ENCODE results near the gene BNIP3.
"Not testable (repeated sequence)": the region's sequence is repeated elsewhere in the genome, so short reads cannot be mapped to it uniquely, and the experiment has no call there.

Gene BNIP3

DNA sequence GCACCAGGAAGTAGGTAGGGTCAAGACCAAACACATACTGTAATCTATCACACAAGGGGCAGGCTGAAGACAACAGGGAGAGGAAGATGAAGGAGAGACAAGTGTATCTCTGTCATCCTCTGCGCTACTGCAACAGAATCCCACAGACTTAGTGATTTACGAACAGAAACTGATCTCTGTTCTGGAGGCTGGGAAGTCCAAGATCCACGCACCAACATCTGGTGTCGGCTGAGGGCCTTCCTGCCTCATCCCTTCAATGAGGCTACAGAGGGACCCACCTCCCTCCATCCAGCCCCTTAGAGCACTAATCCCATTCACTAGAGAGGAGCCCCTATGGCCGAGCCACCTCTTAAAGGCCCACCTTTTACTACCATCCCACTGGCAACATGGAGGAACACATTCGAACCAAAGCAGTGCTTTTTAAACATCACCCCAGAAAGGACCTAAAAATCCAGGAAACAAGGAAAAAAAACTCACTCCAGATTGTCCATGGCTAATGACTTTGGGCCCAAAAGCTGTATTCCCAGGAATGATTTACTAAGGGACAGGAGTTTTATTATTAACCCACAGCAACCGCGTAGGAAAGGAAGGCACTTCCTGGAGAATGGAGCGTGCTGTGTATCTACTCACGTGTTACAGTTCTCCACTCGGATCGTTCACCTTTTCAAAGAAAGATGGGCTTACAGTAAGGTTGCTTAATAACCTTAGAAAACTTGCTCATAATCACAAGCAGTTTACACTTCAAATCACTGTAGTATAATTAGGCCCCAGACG is 4.2 kb downstream of the BNIP3 start:
- DNase-seq (ENCODE audit: low read depth) = no peak

DNA sequence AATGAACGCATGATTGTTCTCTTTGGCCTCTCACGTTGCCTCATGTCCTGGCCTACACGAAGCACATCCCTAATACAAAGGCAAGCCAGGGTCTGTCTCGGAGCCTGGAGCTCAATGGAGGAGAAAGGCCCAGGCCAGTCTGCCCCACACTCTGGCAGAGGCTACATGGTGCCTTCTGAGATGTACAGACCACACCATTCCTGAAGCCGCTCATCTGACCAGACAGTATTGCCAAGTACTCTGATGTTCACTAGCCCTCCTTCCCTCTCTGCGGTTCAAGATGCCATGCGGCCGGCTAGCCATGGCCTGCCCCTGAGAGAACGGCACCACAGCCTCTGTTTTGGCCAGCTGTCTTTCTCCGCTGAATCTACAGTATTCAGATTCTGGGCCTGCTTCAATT is 5.9 kb downstream of the BNIP3 start:
- no peak for DNase-seq (ENCODE audit: low read depth)

DNA sequence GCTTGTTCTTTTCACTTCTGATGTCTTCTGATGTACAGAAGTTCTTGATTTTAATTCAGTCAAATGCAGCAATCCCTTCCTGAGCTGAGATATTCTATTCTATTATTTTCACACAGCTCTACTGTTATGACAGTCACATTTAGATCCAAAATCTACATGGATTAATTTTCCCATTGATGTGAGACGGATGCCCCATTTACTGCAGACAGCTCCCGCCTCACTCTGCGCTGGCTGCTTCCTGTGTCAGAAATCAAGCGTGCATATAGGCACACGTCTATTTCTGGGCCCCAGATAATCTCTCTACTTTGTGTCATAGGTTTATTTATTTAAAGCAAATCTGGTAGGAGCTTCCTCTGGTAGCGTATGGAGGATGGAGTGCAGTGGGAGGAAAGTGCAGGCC is 6.7 kb downstream of the BNIP3 start:
- DNase-seq (ENCODE audit: low read depth) = no peak

DNA sequence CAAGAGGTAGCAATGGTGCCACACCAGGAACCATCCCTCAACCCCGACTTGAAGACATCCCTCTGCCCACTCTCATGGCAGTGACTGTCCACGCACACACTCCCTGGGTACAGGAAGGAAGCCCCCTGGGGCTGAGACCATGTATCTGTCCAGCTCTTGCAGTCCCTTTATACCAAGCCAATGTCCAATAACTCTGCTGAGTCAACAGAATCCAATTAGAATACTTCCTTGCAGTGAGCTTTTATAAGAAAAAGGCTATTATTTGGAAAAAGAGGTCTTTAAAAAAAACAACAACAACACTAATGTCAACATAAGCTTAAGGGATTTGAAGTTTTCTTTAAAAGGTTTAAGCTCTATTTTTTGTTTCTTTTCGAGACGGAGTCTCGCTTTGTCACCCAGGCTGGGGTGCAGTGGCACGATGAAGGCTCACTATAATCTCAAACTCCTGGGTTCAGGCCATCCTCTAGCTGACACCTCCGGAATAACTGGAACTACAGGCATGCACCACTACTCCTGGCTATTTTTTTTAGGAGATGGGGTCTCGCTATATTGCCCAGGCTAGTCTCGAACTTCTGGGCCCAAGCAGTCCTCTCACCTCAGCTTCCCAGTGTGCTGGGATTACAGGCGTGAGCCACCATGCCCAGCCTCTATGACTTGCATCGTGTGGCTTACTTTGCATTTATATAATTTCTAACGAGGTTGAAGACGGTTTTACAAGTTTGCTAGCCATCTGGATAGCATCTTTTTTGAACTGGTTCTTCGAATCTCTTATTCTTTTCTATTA is 7.5 kb downstream of the BNIP3 start:
- DNase-seq (ENCODE audit: low read depth) = no peak

DNA sequence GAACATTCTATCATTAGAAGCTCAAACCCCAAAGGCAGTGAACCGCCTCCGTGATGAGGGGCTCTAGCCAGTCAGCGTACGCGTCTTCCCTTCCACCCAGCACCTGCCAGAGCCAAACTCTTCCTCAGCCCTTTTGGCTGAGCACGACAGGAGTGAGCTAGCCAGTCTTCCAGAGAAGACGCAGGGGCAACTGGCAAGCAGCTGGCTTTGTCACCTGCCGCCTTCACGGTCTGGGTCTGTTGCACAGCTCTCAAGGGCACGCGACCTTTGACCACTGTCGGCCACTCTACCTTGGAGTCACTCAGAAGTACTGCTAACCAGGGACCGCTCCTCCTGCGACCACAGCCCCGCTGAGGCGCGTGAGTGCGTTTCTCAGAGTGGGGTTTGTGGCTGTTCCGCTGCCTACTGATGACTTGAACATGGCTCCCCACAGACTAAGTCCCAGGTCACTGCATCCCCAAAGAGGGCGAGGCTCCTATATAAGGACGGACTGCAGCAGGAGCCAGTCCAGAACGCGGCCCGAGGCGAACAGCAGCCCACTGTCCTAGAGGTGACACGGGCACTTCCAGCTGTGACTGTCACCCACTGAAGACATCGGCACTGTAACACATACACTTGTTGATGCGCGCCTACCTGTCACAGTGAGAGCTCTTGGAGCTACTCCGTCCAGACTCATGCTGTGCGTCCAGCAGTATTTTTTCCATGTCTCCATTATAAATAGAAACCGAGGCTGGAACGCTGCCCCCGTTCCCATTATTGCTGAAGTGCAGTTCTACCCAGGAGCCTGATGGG is 8.4 kb downstream of the BNIP3 start:
- no peak for DNase-seq (ENCODE audit: low read depth)

GRCh38 chr10:131972474-131973071 is 9.2 kb downstream of the BNIP3 start:
- DNase-seq (ENCODE audit: low read depth) = peak; percentile 51

GRCh38 chr10:131971591-131971990 is 10.1 kb downstream of the BNIP3 start:
- no peak for DNase-seq (ENCODE audit: low read depth)

DNA sequence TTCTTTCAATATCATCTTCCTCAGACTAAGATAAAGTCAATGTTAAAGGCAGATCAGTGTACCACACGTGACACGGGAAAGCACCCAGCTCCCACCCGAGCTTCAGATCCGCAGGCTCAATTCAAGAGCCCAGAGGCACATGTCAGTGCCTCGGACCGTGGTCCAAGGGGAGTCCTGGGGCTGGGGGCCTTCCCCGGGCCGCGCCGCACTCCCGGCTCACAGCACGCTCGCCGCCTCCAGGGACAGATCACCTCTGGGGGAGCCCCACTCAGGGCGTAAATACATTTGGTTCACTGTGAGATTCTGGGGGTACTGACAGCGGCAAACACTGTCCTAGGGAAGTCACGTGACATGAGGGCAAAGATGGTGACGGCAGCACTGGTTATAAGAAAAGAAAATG is 10.8 kb downstream of the BNIP3 start:
- no peak for DNase-seq (ENCODE audit: low read depth)

DNA sequence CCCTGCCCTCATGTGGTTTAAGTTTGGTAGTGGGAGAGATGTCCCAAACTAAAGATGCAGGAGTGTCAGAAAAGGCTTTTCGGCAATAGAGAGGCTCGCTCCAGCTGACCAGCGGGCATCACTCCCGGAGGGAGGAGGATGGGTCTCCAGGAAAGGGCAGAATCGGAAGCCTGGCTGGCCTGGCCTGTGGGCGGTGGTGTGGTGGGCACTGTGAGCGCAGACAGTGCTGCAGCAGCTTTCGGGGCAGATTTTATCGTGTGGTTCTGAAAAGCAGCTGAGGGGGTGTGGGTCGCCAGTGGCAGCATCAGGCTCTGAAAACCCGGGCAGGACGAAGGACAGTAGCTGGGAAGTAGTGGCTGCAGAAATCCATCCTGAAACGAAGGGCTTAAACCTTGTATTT is 12.8 kb downstream of the BNIP3 start:
- no peak for DNase-seq (ENCODE audit: low read depth)

DNA sequence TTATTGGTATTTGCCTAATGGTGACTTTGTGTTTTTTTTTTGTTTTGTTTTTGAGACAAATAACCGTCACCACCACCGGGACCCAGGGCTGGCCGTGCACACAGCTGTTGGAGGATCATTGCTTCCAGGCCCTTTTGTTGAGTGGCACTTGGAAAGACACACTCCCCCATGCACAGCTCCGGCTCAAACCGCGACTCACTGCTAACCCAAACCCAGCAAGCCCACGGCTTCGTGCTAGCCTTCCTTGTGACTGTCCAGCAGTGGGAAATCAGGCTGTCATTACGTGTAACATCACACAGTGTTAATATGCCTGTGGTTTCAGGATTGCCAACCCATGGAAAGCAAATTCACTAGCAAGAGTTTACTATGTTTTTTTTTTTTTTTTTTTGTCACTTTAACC is 17.4 kb downstream of the BNIP3 start:
- no peak for DNase-seq (ENCODE audit: low read depth)

- DNase-seq (ENCODE audit: low read depth) = no peak
Observed at GRCh38 chr10:131963811-131964210, 17.9 kb downstream of the BNIP3 start.

GRCh38 chr10:131963350-131963749 is 18.4 kb downstream of the BNIP3 start:
- no peak for DNase-seq (ENCODE audit: low read depth)

DNA sequence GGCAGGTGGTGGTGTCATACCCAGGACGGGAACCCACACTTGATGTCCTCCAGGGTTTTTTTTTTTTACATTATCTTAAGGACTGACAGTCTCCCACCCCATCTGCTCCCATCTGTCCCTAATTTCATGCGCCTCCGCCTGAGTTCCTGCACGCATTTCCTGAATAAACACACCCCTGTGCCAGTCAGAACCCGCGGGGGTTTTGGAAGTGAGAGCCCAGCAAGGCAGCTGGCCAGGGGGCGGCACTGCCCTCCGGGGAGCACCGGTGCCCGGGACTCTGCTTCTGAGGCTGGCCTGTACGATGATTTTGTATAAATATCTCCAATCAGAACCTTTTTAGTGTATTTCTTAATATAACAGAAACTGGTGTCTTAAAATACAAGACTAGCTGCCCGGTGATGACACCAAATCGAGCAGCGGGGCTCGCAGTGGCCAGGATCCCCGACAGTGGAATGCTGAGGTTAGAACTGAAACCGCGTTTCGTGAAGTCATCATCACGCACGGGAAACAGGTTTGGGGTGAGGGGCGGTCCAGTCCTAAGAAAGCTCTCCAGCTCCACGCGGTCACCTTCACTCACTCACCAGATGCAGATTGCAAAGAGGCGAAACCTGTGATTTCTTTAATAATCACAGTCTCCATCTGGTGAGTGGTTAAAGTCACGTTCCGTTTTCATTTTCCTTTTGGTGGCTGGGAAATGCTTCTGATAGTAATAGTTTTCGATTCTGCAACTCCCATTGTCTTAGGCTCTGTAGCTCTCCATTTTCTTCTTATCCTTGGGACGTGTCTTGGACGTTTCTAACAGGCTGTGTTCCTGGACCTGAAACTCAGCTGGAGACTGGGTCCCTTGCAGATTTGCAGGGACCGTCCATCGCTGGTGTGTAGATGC is 19.7 kb downstream of the BNIP3 start:
- DNase-seq (ENCODE audit: low read depth) = peak; percentile 59

- no peak for DNase-seq (ENCODE audit: low read depth)
Observed at GRCh38 chr10:131961047-131961776, 20.5 kb downstream of the BNIP3 start.

- DNase-seq (ENCODE audit: low read depth) = no peak
Observed at GRCh38 chr10:131960631-131961046, 21.1 kb downstream of the BNIP3 start.

- DNase-seq (ENCODE audit: low read depth) = no peak
Observed at GRCh38 chr10:131959841-131960240, 21.9 kb downstream of the BNIP3 start.

DNA sequence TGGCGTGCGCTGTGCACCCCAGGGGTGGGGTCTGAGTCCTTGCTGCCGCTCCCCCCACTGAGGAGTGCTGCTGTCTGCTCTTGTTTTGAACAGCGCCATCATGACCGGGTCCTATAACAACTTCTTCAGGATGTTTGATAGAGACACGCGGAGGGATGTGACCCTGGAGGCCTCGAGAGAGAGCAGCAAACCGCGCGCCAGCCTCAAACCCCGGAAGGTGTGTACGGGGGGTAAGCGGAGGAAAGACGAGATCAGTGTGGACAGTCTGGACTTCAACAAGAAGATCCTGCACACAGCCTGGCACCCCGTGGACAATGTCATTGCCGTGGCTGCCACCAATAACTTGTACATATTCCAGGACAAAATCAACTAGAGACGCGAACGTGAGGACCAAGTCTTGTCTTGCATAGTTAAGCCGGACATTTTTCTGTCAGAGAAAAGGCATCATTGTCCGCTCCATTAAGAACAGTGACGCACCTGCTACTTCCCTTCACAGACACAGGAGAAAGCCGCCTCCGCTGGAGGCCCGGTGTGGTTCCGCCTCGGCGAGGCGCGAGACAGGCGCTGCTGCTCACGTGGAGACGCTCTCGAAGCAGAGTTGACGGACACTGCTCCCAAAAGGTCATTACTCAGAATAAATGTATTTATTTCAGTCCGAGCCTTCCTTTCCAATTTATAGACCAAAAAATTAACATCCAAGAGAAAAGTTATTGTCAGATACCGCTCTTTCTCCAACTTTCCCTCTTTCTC is 26.0 kb downstream of the BNIP3 start:
- no peak for DNase-seq (ENCODE audit: low read depth)

GRCh38 chr10:131954356-131954965 is 27.3 kb downstream of the BNIP3 start:
- no peak for DNase-seq (ENCODE audit: low read depth)

- not testable (repeated sequence) for DNase-seq (ENCODE audit: low read depth)
Observed at GRCh38 chr10:131949908-131950307, 31.8 kb downstream of the BNIP3 start.
